HepG2 (cell line): ENCODE data around the gene SETD1A. TPM values are rescaled to one million over a fixed set of nuclear protein-coding genes. Genes with fewer than 3 reads are reported as not detected.

Experiments used
- BCLAF1 ChIP-seq: fragments of 450-650 bp; IDR thresholded peaks from 2 replicates; pipeline ENCODE4 v1.6.1; 2017; ENCODE audit warnings: mild to moderate bottlenecking
- DNMT1 ChIP-seq: sonication (generic); formaldehyde crosslinking; IDR thresholded peaks from 2 replicates; pipeline ENCODE4 v1.5.1; 2020; ENCODE audit warnings: mild to moderate bottlenecking, missing genetic modification reagents
- FOXP4 ChIP-seq: sonication (generic); formaldehyde crosslinking; IDR thresholded peaks from 2 replicates; pipeline ENCODE4 v1.4.0; 2020; ENCODE audit warnings: missing genetic modification reagents
- GATAD2A ChIP-seq: IDR thresholded peaks from 2 replicates; pipeline ENCODE4 v1.6.1; 2016
- GZF1 ChIP-seq: sonication (generic); formaldehyde crosslinking; IDR thresholded peaks from 2 replicates; pipeline ENCODE4 v1.5.1; 2020; ENCODE audit warnings: mild to moderate bottlenecking, missing genetic modification reagents
- HOXA9 ChIP-seq: sonication (generic); formaldehyde crosslinking; IDR thresholded peaks from 2 replicates; pipeline ENCODE4 v1.8.1; 2022; ENCODE audit warnings: missing genetic modification reagents, mild to moderate bottlenecking, moderate library complexity, borderline replicate concordance
- KAT7 ChIP-seq: IDR thresholded peaks from 2 replicates; pipeline ENCODE4 v1.6.1; 2018; ENCODE audit warnings: borderline replicate concordance, missing compliant biosample characterization
- KAT8 ChIP-seq: IDR thresholded peaks from 2 replicates; pipeline ENCODE4 v1.6.1; 2016; ENCODE audit warnings: missing genetic modification reagents, missing compliant biosample characterization
- MLLT10 ChIP-seq: sonication (generic); formaldehyde crosslinking; IDR thresholded peaks from 2 replicates; pipeline ENCODE4 v1.4.0; 2020; ENCODE audit warnings: missing genetic modification reagents
- NFAT5 ChIP-seq: sonication (generic); formaldehyde crosslinking; IDR thresholded peaks from 2 replicates; pipeline ENCODE4 v1.4.0; 2020; ENCODE audit warnings: missing genetic modification reagents
- NFE2 ChIP-seq: sonication (generic); formaldehyde crosslinking; IDR thresholded peaks from 2 replicates; pipeline ENCODE4 v1.4.0; 2020; ENCODE audit warnings: missing genetic modification reagents
- POLR2AphosphoS2 ChIP-seq: IDR thresholded peaks from 2 replicates; pipeline ENCODE4 v1.6.1; 2011; ENCODE audit warnings: low read depth, low read length, improper control_type of control experiment
- SNRNP70 ChIP-seq: fragments of 200-400 bp; formaldehyde crosslinking; IDR thresholded peaks from 2 replicates; pipeline ENCODE4 v1.6.1; 2017; ENCODE audit warnings: mild to moderate bottlenecking, low read depth, low read length, moderate library complexity
- TBP ChIP-seq: sonication (generic); formaldehyde crosslinking; IDR thresholded peaks from 2 replicates; pipeline ENCODE4 v1.5.0; 2020; ENCODE audit warnings: missing genetic modification reagents
- TRIM22 ChIP-seq: fragments of 450-650 bp; IDR thresholded peaks from 2 replicates; pipeline ENCODE4 v1.6.1; 2017
- ZNF253 ChIP-seq: sonication (generic); formaldehyde crosslinking; IDR thresholded peaks from 2 replicates; pipeline ENCODE4 v1.8.0; 2022; ENCODE audit warnings: mild to moderate bottlenecking, missing genetic modification reagents, borderline replicate concordance
- ZNF761 ChIP-seq: sonication (generic); formaldehyde crosslinking; conservative IDR thresholded peaks from 2 replicates; pipeline ENCODE4 v1.4.0; 2020; ENCODE audit warnings: mild to moderate bottlenecking, missing genetic modification reagents
- ZNF768 ChIP-seq: sonication (generic); formaldehyde crosslinking; IDR thresholded peaks from 2 replicates; pipeline ENCODE4 v1.4.0; 2020; ENCODE audit warnings: missing genetic modification reagents
- ZNF792 ChIP-seq: IDR thresholded peaks from 2 replicates; pipeline ENCODE4 v1.6.1; 2016
- polyA plus RNA-seq, 8 experiments: library from polyadenylated mRNA; depleted of rRNA in 3 of 8; stranded (reverse) in 7 of 8; unstranded in 1 of 8; fragments of >200 nt; fragmentation: Illumina TruSeq in 4 of 8; extraction: Trizol in 4 of 8; gene quantifications; 2 replicates each; pipeline versions ENCODE4 v1.2.1 to v1.2.3, GENCODE V29; 2011 to 2016; ENCODE audit warnings: low read depth in 4 of 8, missing spikeins in 1 of 8, mixed read lengths in 1 of 8; ENCODE audit not compliant: insufficient read depth in 1 of 8
- total RNA-seq, 5 experiments: library from RNA; depleted of rRNA; stranded (reverse); fragments of >200 nt; fragmentation: Illumina TruSeq; extraction: Trizol; gene quantifications; 2 replicates each; pipeline ENCODE4 v1.2.3, GENCODE V29; 2016; ENCODE audit warnings: low read depth in 1 of 5

The SETD1A gene
- total and polyA plus RNA-seq, 2 of the 13 experiments (the other 11 are each of a cell fraction or from before 2014, with no cell fraction given): 3.8 to 5.6 TPM

GRCh38 chr16:30998852-30999761 lies 41.6 kb downstream of the SETD1A start (continued):
- TF ChIP-seq ZNF761 (CRISPR knock-in tag) (0 out of 2 replicates have a peak, but pooled peaks have one; percentile 56), GATAD2A (CRISPR knock-in tag) (peak; percentile 81), BCLAF1 (no peak), TBP (no peak), ZNF253 (no peak), SNRNP70 (no peak), NFE2 (CRISPR knock-in tag) (no peak), DNMT1 (CRISPR knock-in tag) (no peak), FOXP4 (CRISPR knock-in tag) (no peak; the same call in 1 of the 2 replicates), KAT8 (peak; percentile 50; the same call in 1 of the 2 replicates), ZNF768 (CRISPR knock-in tag) (no peak), KAT7 (CRISPR knock-in tag) (0 out of 2 replicates have a peak, but pooled peaks have one; percentile 35), POLR2AphosphoS2 (no peak), GZF1 (peak; percentile 35; the same call in 1 of the 2 replicates), ZNF792 (CRISPR knock-in tag) (no peak), TRIM22 (no peak), NFAT5 (CRISPR knock-in tag) (no peak), MLLT10 (no peak), HOXA9 (CRISPR knock-in tag) (no peak)
